Loucy (cell line): Measurements from ENCODE around the gene LKAAEAR1.

Source experiments
- EZH2phosphoT487 ChIP-seq: fragments of 200-600 bp; IDR thresholded peaks from 2 replicates; pipeline ENCODE4 v1.6.1; 2018; ENCODE audit warnings: antibody characterized with exemption, mild to moderate bottlenecking, moderate library complexity, borderline replicate concordance
- TF ChIP-seq, protein P1 (sequence below): fragments of 200-600 bp; sonication (generic); conservative IDR thresholded peaks from 2 replicates; pipeline ENCODE4 v1.5.1; 2014; ENCODE audit warnings: mild to moderate bottlenecking, antibody characterized with exemption, low read length

DNA sequence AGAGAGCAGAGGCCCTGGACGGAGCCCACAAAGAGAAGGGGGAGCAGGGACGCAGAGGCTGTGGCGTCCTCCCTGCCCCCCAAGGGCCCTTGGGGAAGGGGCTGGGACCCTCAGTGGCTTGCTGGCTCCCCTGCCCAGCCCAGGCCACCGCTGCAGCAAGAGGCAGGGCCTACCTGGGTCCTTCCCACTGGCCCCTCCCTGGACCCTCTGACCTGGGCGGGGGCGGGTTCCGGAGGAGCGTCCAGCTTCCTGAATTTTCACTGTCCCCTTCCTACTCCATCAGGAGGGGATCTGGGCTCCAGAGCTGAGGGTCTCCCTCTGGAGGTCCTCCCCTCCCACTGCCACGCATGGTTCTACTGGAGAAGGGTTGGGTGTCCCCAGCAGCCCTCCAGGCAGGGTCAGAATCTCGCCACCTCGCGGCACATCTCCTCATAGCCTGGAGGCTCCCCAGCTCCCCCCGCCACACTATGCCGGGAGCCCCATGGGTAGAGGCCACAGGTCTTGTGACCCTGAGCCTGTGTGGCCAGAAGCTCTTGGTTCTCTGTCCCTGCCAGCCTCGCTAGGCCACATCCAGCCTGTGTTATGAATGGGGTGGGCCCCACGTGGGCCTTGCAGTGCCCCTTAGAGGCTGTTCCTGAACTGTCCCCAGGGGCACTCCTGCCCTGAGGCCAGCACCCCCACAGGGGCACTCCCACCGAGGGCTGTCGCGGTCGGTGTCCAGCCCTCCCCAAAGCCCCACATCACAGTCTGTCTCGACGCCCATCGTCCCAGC is 33.8 kb downstream of the LKAAEAR1 start:
- TF ChIP-seq, protein P1, sequence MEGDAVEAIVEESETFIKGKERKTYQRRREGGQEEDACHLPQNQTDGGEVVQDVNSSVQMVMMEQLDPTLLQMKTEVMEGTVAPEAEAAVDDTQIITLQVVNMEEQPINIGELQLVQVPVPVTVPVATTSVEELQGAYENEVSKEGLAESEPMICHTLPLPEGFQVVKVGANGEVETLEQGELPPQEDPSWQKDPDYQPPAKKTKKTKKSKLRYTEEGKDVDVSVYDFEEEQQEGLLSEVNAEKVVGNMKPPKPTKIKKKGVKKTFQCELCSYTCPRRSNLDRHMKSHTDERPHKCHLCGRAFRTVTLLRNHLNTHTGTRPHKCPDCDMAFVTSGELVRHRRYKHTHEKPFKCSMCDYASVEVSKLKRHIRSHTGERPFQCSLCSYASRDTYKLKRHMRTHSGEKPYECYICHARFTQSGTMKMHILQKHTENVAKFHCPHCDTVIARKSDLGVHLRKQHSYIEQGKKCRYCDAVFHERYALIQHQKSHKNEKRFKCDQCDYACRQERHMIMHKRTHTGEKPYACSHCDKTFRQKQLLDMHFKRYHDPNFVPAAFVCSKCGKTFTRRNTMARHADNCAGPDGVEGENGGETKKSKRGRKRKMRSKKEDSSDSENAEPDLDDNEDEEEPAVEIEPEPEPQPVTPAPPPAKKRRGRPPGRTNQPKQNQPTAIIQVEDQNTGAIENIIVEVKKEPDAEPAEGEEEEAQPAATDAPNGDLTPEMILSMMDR = no peak
- no peak for TF ChIP-seq EZH2phosphoT487
